ENCODE data around the gene INSC.

Gene INSC

GRCh38 chr11:15228331-15228849 is 113.7 kb downstream of the INSC start:
- DNase-seq = no peak

- no peak for DNase-seq
Measured at GRCh38 chr11:15229069-15229468, 114.3 kb downstream of the INSC start.

DNA sequence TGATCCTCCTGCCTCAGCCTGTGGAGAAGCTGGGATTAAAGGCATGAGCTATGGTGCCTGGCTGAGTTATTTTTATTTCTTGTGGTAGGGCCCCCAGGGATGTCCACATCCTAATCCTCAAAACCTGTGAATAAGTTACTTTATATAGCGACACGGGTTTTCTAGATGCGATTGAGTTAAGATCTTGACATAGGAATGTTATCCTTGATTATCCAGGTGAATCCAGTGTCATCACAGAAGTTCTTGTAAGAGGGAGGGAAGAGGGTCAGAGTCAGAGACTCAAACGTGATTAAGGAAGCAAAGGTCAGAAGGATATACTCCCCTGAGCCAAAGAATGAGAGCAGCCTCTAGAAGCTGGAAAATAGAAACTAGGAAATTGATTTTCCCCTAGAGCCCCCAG is 117.8 kb downstream of the INSC start:
- DNase-seq = no peak

DNA sequence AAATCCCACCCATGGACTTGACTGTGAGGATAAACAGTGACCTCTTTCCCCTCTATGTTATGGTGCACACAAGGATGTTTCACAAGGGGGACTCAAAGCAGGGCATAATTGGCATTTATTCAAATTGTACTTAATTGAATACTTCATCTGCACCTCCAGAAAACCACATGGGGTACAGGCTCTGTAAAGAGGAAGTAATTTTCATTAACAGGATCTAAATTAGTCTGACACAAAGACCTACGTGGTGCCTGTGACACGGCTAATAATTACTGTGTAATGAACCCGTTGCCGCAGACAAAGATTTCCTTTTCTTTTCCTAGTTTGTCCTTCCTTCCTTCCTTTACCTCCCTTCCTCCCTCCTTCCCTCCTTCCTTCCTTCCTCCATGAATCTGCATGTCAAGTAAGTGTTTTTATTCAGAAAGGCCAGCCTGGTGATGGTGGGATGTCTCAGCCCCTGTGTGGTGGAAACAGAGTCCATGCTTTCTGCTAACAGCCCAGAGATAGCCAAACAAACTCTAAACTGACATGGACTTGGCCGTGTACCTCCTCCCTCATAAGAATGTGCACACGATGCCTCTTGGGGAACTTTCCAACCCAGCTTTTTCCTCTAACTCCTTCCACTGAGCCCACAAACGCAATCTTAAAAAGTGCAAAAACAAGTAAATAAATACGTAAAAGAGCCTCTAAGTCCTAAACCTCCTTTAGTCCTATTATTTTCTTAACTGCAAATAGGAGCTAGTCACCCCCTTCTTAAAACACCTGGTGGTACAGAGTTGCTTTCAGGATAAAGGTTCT is 118.8 kb downstream of the INSC start:
- no peak for DNase-seq

GRCh38 chr11:15234796-15235195 is 120.1 kb downstream of the INSC start:
- DNase-seq = no peak

DNA sequence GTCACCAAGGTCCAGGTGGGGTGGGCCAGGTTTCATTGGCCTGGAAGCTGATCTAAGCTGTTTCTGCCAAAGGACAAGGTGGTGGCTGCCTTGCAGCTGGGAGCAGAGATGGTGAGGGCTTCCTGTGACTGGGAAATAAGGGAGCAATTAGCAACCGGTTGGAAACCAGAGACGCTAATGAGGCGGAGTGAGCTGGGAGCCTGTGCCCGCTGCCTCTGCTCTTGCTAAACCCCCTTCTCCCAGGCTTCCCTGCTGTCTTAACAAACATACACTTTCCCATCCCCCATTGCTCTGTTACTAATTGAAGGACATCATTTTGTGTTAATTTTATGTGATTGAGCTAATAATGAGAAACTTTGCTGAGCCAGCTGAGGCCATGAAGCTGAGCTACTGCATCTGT is 121.8 kb downstream of the INSC start:
- DNase-seq = no peak

DNA sequence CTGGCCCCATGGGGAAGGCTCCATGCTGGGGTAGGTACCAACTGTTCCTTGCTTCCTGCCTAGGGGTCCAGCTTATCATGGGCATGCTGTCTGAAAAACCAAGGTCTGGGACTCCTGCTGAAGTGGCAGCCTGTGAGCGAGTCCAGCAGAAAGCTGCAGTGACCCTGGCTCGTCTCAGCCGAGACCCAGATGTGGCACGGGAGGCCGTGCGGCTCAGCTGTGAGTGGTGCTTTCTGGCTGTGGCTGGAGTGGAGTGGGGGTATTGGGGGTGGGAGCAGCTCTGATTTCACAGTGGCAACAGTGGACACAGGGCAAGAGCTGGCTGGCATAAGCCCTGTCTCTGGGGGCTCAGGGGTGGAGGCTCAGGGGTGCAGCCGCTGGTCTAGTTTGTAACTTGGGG is 124.1 kb downstream of the INSC start:
- no peak for DNase-seq

- no peak for DNase-seq
Measured at GRCh38 chr11:15248749-15249148, 134.0 kb downstream of the INSC start.

DNA sequence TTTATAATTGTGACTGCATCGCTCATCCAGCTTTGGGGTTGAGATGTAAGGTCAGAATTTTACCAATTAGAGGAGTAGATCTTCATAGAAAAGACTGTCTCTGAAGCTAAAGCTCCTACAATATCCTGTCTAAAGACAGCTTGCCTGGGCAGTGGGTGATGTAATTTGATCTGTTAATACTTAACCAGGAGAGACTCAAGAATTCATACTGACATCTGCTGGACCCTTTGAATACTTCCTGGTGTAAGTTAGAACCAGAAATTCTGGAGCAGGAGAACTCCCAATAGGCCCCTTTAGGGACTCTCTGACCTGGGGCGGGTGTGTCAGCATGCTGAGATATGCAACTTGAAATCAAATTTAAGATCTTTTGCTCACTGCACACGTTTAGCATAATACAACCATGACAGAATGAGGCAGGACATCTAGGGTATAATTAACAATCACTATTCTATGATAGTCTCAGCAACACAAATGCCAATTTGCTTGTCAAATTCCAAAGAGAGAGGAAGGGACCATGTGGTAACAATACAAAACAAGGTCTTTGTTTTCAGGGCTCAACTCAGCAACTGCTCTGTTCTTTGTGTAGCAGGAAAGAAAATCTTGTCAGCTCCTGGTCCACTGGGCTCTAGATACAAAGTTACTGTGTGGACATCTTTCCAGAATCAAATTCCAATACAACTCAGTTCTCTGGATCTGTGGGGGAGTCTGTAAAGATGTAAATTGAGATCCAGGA is 143.9 kb downstream of the INSC start:
- DNase-seq = peak; percentile 42

- no peak for DNase-seq
Measured at GRCh38 chr11:15266999-15267398, 152.3 kb downstream of the INSC start.

DNA sequence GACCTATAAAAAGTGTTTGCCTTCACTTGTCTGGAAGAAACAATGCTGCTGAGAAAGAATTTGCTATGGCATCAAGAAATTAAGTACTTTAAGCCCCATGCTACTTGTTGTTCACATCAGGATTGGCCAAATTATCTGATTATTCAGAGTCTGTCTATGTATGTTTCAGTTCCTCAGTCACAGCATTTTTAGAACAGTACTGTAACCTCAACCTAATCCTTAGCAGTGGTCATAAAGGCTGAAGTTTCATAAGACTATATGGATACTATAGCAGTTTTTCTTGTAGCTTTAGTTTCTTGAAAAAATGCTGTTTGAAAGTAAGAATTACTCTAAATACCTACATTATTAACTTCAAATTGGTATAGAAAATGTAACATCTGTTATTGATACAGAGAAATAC is 153.9 kb downstream of the INSC start:
- DNase-seq = no peak

DNA sequence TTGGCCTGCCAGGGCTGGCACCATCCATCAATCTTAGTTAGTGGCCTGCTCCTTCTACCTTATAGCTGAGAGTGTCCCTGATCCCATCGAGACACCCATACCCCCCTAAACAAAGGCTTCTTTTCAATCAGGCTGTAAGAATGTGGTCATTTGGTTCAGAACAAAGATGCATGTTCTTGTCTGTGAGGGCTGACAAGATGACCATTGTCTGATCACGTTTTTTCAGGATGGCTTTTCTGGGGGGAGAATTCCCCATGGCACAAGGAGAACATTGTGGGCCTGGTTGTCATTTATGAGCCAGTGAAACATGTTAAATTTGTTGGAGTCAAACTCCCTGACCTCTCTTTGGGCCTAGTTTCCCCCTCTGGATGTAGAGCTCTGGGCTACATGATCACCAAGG is 160.4 kb downstream of the INSC start:
- DNase-seq = no peak

DNA sequence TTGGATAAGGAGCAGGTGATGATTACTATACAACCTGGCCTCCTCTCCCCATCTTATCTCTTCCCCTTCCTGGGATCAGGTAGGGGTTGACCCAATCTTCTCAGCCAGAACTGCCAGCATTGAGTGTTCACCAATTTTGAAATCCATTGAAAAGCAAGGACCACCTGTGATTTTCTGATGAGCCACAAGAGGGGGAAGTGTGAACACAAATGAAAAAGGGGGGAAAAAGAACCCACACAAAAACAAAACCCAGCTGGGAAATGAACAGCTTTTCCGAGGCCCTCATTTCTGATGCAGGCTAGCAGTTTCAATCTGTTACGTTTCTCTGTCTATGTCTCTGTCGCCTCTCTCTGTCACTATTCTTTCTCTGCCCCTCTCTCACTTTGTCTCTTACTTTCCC is 161.9 kb downstream of the INSC start:
- DNase-seq = no peak

- DNase-seq = no peak
Measured at GRCh38 chr11:15278128-15278527, 163.4 kb downstream of the INSC start.

GRCh38 chr11:15280393-15280792 is 165.7 kb downstream of the INSC start:
- DNase-seq = no peak

GRCh38 chr11:15282754-15283153 is 168.0 kb downstream of the INSC start:
- no peak for DNase-seq

- DNase-seq = no peak
Measured at GRCh38 chr11:15286465-15286864, 171.7 kb downstream of the INSC start.

GRCh38 chr11:15288863-15289262 is 174.1 kb downstream of the INSC start:
- DNase-seq = no peak

- DNase-seq = peak; percentile 39
Measured at GRCh38 chr11:15289723-15290122, 175.0 kb downstream of the INSC start.

GRCh38 chr11:15291885-15292284 is 177.2 kb downstream of the INSC start:
- no peak for DNase-seq

- no peak for DNase-seq
Measured at GRCh38 chr11:15293975-15294620, 179.4 kb downstream of the INSC start.

DNA sequence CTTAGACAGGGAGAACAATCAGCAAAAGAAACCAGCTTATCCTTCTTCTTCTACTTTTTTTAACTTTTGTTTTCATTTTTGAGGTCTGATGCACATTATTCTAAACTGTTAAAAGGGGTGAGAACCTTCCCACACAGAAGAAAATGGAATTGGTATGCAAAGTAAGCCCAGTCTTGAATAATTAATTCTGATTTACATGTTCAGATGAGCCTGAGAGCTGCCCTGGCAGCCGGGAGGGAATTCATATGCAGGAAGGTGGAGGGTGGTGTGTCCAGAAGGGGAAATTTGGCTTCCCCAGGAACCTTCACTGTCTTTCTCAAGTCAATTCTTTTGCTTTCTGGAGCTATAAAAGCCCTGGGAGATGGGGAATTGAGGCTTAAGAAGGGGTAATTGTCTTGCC is 181.0 kb downstream of the INSC start:
- no peak for DNase-seq
